Right lobe of liver (tissue), 6 donors: ENCODE data around the gene ANXA10. TPM values are rescaled to one million over a fixed set of nuclear protein-coding genes. Genes with fewer than 3 reads are reported as not detected.

Experiments used
- ATAC-seq, 4 donors: fragments of 200-7000 bp; cut with Tn5 transposase; one replicate each; pipeline ENCODE4 v1.9.1; 2020; ENCODE audit warnings: mild to moderate bottlenecking in 4 of 4, moderate library complexity in 4 of 4
- DNase-seq, 3 donors: peaks; one replicate each; pipeline ENCODE4 v3.0.0-alpha.2; 2020
- H3K27ac ChIP-seq, 3 donors: fragments of 200-600 bp; one replicate each; pipeline ENCODE4 v1.8.0; 2022
- H3K27me3 ChIP-seq, 2 donors: fragments of 200-600 bp; one replicate each; pipeline ENCODE4 v1.8.0; 2022
- H3K36me3 ChIP-seq, 4 donors: fragments of 200-600 bp; sonication (generic) in 1 of 4; one replicate each; pipeline versions ENCODE4 v1.5.1 to v1.8.0; 2017 to 2022; ENCODE audit warnings: control low read depth in 1 of 4
- H3K4me1 ChIP-seq, 4 donors: fragments of 200-600 bp; sonication (generic) in 1 of 4; one replicate each; pipeline versions ENCODE4 v1.5.1 to v1.8.0; 2017 to 2022; ENCODE audit warnings: control low read depth in 1 of 4
- H3K4me3 ChIP-seq, 3 donors: fragments of 200-600 bp; one replicate each; pipeline ENCODE4 v1.8.0; 2022
- H3K9me3 ChIP-seq, 4 donors: fragments of 200-600 bp; sonication (generic) in 1 of 4; one replicate each; pipeline versions ENCODE4 v1.5.1 to v1.8.0; 2017 to 2022; ENCODE audit warnings: control low read depth in 1 of 4
- CTCF ChIP-seq, 4 donors: fragments of 200-600 bp in 3 of 4; fragments of 450-650 bp in 1 of 4; IDR thresholded peaks; one replicate each; pipeline versions ENCODE4 v1.5.1 to v1.8.0; 2016 to 2022; ENCODE audit warnings: antibody characterized with exemption in 4 of 4, mild to moderate bottlenecking in 2 of 4
- POLR2A ChIP-seq: fragments of 450-650 bp; IDR thresholded peaks from one replicate; pipeline ENCODE4 v1.6.1; 2017; ENCODE audit warnings: antibody characterized with exemption, mild to moderate bottlenecking
- WGBS: methylation state at CpG from one replicate; pipeline ENCODE4 v1.1.6; 2018; ENCODE audit warnings: low coverage, low lambda C conversion rate; ENCODE audit not compliant: insufficient coverage; ENCODE audit errors: missing lambda C conversion rate; 5-methylcytosine and 5-hydroxymethylcytosine counted together
- intact Hi-C, 2 donors: fragments of 100-400 bp; cut with DNase I; formaldehyde crosslinking; loops; one replicate each; pipeline versions ENCODE4 v1.11.2 to v1.14.1; 2022
- total RNA-seq, 6 experiments: library from RNA; depleted of rRNA in 2 of 6; stranded (reverse); fragments of >200 nt in 2 of 6; fragmentation: NEBNext Ultra II Directional in 3 of 6; extraction: Animal tissue kit (Norgen Biotek cat#: 25700) in 3 of 6; gene quantifications; one replicate each; pipeline versions ENCODE4 v1.1.0 to v1.2.4, GENCODE V29; 2016 to 2023
- donor health status: DM: no; HTN: yes; CAD: no.
- donor health status: DM: no; HTN: no; CAD: no.
- donor health status: DM: no; HTN: no; CAD: no.
- donor health status: DM: no; HTN: yes; CAD: no.
- donor health status: DM: no; HTN: yes; CAD: no.

ANXA10 gene
- total RNA-seq, 6 experiments from 2014 or later = 31.4 to 46.6 (median 41.5) TPM

GRCh38 chr4:168162604-168163003, 70.3 kb downstream of the ANXA10 start:
- DNase-seq (no peak), ATAC-seq (peak in 3 of 4 donors; percentile 14 to 44 (median 35))
- TF ChIP-seq CTCF (IDR thresholded peaks at IDR 0.05) (no peak), POLR2A (no peak)
- peaks cover 0 to 22% (median 2%) of the 10 kb centered on the region in 4 donors for H3K4me1 ChIP-seq
- intact Hi-C loops = no loop called here
- H3K4me3 ChIP-seq = no peak overlapping the region
- no peaks in the 10 kb centered on the region for H3K27me3 ChIP-seq
- H3K9me3 ChIP-seq = no peaks in the 10 kb centered on the region
- no peaks in the 10 kb centered on the region for H3K36me3 ChIP-seq
- H3K27ac ChIP-seq = no peak overlapping the region

DNA sequence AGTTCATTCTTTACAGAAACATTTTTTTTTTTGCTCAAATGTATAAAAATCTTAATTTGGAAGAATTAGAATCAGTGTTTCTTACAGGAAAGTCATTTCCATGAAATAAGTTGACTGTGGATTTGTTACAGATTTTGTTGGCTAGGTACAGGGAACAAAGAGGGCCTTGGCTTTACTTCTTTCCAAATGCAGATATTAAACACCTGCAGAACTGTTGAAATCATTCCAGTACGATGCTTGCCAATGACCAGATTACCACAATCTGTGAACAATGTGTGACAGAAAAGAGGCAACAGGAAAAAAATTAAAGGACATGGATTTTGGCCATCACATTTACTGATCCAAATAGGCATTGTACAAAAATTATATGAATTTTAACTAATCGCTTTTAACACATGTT, 70.8 kb downstream of the ANXA10 start:
- no peak for DNase-seq

DNA sequence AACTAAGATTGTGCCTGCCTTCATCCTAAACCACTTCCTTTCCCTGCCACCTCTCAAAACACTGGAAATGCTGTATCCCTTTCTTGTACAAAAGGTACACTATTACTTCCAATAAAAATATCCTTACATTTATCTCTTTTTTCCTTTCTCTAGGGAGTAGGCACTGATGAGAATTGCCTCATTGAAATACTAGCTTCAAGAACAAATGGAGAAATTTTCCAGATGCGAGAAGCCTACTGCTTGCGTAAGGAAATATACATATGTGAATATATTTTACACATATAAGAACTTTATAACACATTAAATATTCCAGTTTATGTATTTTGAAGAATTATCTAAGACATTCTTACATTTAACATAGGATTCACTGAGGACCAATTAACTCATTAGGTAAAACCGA, 71.7 kb downstream of the ANXA10 start:
- 52% methylated on average over 3 of the region's 3 CpGs for WGBS
- DNase-seq (no peak), ATAC-seq (no peak)
- Histone ChIP-seq H3K36me3 (no peaks in the 10 kb centered on the region), H3K27ac (peak overlapping the region; percentile 49 to 82 (median 79)), H3K27me3 (no peaks in the 10 kb centered on the region), H3K4me3 (peak overlapping the region in 2 of 3 donors; percentile 52 to 53), H3K9me3 (no peaks in the 10 kb centered on the region), H3K4me1 (peaks cover 0 to 26% (median 4%) of the 10 kb centered on the region in 4 donors)
- TF ChIP-seq POLR2A = no peak
- no peak for TF ChIP-seq CTCF (IDR thresholded peaks at IDR 0.05)
- intact Hi-C loops = no loop called here

More for the DNA sequence above, 70.8 kb downstream of the ANXA10 start:
- TF ChIP-seq POLR2A (no peak), CTCF (IDR thresholded peaks at IDR 0.05) (no peak)
- Histone ChIP-seq H3K4me1 (peaks cover 0 to 26% (median 4%) of the 10 kb centered on the region in 4 donors), H3K27me3 (no peaks in the 10 kb centered on the region), H3K9me3 (no peaks in the 10 kb centered on the region), H3K27ac (no peak overlapping the region), H3K36me3 (no peaks in the 10 kb centered on the region), H3K4me3 (no peak overlapping the region)
- peak in 3 of 4 donors; percentile 31 to 58 (median 33) for ATAC-seq
- 48% methylated on average over 2 of the region's 2 CpGs for WGBS
- intact Hi-C loops = no loop called here

GRCh38 chr4:168164915-168165548, 72.7 kb downstream of the ANXA10 start:
- 13% methylated on average over 1 of the region's 1 CpG for WGBS
- ATAC-seq (peak; percentile 78 to 90 (median 82)), DNase-seq (no peak)
- Histone ChIP-seq H3K36me3 (no peaks in the 10 kb centered on the region), H3K4me3 (peak overlapping the region; percentile 19 to 53 (median 52)), H3K27me3 (no peaks in the 10 kb centered on the region), H3K4me1 (peaks cover 0 to 26% (median 4%) of the 10 kb centered on the region in 4 donors), H3K9me3 (no peaks in the 10 kb centered on the region), H3K27ac (peak overlapping the region; percentile 49 to 82 (median 79))
- TF ChIP-seq POLR2A (no peak), CTCF (IDR thresholded peaks at IDR 0.05) (peak in 2 of 4 donors; percentile 17 to 18)
- intact Hi-C loops = no loop called here
